ENCODE results near the gene SPDYC.

SPDYC gene

DNA sequence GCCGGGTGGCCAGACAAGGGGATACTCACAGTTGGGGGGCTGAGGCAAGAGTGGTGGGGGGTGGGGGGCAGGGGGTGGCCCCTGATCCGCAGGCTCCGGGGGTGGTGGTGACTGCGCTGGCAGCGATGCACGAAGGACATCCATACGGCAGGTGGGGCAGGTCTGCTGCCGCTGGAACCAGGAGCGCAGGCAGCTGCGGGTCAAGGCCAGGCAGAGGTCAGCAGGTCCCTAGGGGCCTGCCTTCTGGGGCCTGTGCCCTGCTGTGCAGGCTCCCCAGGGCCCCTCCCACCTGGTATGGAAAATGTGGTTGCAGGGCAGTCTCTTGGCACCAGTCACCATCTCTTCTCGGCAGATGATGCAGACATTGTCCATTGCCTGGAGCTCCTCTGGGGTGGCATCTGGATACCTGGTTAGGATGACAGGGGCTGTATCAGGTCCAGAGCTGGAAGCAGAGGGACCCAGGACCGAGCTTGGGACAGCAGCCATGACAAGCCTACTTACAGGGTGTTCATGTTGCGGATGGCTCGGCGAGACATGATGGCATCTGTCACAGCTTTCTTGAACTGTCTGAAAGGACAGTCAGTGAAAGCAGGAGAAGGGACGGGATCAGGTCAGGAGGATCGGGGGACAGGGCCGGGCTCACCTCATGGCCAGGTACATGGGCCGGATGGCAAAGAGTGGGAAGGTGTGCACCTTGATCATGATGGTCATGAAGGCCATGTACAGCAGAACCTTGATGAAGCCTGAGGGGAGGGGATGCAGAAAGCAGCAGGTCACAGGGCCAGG is 39.2 kb upstream of the SPDYC start:
- no peak for TF ChIP-seq CTCF (IDR thresholded peaks at IDR 0.05; ENCODE audit: extremely low read depth, insufficient read depth, missing control alignments)
- DNase-seq (ENCODE audit: low spot score) = no peak
- in situ Hi-C loops (cut with MboI; ENCODE audit: low pct_unique_long_range_greater_than_20kb, low sequenced_read_pairs, unreplicated experiment) = no loop called here

DNA sequence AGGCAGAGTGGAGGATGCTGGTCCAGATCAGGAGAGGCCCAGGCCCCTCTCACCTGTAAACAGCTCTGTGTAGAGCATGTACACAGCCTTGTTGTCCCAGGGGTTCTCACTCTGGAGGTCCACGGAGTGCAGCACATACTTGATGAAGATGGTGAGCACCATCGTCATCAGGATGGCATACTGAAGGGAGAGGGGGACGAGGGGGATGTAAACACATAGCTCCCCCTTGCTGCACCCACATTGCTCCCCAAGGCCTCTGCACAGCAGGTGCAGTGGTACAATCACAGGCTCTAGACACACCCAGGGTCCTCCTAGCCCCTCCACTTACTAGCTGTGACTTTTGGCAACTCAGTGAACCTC is 38.6 kb upstream of the SPDYC start:
- TF ChIP-seq CTCF (IDR thresholded peaks at IDR 0.05; ENCODE audit: extremely low read depth, insufficient read depth, missing control alignments) = no peak
- DNase-seq (ENCODE audit: low spot score) = no peak
- in situ Hi-C loops (cut with MboI; ENCODE audit: low pct_unique_long_range_greater_than_20kb, low sequenced_read_pairs, unreplicated experiment) = no loop called here

DNA sequence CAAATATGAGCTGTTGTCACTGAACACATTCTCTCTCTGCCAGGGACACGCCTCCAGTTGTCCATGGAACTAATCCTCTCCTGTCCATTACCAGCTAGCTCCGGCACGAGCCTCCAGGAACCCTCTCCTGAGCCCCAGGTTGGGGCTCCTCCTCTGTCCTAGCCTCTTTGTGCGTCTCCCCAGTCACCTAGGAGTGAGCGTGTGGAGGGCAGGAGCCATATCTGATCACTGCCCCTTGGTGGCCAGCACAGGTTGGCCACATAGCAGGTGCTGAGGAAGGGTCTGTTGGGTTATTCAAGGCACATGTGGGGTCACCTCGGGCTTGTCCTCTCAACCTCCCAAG is 38.2 kb upstream of the SPDYC start:
- TF ChIP-seq CTCF (IDR thresholded peaks at IDR 0.05; ENCODE audit: extremely low read depth, insufficient read depth, missing control alignments) = no peak
- in situ Hi-C loops (cut with MboI; ENCODE audit: low pct_unique_long_range_greater_than_20kb, low sequenced_read_pairs, unreplicated experiment) = no loop called here
- no peak for DNase-seq (ENCODE audit: low spot score)

GRCh38 chr11:65132238-65132987 is 37.6 kb upstream of the SPDYC start:
- in situ Hi-C loops (cut with MboI; ENCODE audit: low pct_unique_long_range_greater_than_20kb, low sequenced_read_pairs, unreplicated experiment) = no loop called here
- TF ChIP-seq CTCF (IDR thresholded peaks at IDR 0.05; ENCODE audit: extremely low read depth, insufficient read depth, missing control alignments) = no peak
- peak; percentile 68 for DNase-seq (ENCODE audit: low spot score)

- in situ Hi-C loops (cut with MboI; ENCODE audit: low pct_unique_long_range_greater_than_20kb, low sequenced_read_pairs, unreplicated experiment) = no loop called here
- DNase-seq (ENCODE audit: low spot score) = peak; percentile 72
- TF ChIP-seq CTCF (IDR thresholded peaks at IDR 0.05; ENCODE audit: extremely low read depth, insufficient read depth, missing control alignments) = no peak
These were observed 36.9 kb upstream of the SPDYC start for GRCh38 chr11:65132988-65133700.

- DNase-seq (ENCODE audit: low spot score) = no peak
- no peak for TF ChIP-seq CTCF (IDR thresholded peaks at IDR 0.05; ENCODE audit: extremely low read depth, insufficient read depth, missing control alignments)
- in situ Hi-C loops (cut with MboI; ENCODE audit: low pct_unique_long_range_greater_than_20kb, low sequenced_read_pairs, unreplicated experiment) = no loop called here
These were observed 36.3 kb upstream of the SPDYC start for GRCh38 chr11:65133724-65134123.
